GM18907 (cell line): ENCODE measurements around the gene ST8SIA5.

Experiments
- ATAC-seq: cut with Tn5 transposase; IDR thresholded peaks from one replicate; pipeline ENCODE4 v1.9.1; 2021; ENCODE audit warnings: mild to moderate bottlenecking, moderate library complexity; ENCODE audit not compliant: unreplicated experiment

ST8SIA5 gene

DNA sequence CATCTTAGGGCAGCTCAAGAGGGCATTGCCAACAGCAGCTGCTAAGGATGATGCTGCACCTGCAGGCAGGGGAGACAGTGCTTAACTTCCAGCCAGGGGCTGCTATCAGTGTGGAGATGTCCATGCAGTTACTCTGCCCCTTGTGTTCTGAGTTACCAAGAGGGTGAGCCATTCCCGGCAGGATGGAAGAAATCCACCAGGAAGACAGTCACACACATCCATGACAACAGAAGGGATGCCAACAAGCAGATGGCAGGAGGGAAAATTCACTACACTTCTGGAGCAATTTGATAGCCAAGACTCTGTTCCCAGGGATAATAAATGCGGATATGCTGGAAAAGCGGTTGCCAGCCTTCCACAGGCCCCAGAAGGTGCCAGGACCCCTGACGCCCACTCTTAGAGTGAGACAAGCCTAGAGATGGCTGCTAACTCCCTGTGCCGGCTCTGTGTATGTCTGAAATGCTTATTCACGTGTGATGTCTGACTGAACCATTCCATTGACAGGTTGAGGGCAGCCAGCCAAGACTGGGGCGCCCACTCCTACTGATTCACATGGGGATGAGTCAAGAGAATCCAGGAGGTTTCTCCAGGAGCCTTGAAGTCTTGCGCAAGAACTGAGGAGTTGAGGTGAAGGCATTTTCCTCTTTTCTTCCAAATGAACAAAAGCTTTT, 124.3 kb downstream of the ST8SIA5 start:
- no peak for ATAC-seq

DNA sequence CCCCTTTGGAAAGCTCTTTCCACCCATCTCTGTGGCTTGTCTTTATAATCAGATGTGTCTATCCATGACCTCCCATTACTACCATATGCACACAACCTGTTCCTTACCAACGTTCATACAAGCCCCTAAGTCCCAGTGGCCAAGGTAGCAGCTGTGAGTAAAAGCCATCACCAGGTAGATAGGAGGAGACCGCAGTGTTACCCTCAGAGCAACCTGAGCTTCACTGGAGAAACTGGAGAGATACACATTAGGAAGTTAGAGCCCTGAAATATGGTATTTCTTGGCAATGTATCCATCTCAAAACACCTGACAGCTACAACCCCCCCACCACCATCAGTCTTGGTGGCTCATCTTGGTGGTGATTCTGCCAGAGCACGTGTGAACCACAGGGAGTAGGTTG, 125.9 kb downstream of the ST8SIA5 start:
- ATAC-seq = no peak

DNA sequence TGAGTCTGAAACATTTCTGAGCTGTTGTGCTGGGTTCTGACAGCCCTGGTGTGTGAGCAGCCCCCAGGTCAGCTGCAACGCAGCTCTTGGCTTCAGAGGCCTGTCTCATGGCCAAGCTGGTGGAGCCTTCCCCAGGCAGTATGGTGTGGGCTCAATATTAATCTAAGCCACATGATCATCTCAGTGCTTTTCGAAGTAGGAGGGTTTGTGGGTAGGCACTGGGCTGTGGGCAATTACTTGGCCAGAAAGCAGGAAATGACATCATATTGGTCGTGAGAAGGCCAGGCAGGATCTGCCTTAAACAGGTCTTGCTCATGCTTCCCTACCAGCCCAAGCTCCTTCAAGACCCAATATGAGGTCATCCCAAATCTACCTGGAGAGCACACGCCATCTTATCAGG, 126.7 kb downstream of the ST8SIA5 start:
- ATAC-seq = peak; percentile 65

DNA sequence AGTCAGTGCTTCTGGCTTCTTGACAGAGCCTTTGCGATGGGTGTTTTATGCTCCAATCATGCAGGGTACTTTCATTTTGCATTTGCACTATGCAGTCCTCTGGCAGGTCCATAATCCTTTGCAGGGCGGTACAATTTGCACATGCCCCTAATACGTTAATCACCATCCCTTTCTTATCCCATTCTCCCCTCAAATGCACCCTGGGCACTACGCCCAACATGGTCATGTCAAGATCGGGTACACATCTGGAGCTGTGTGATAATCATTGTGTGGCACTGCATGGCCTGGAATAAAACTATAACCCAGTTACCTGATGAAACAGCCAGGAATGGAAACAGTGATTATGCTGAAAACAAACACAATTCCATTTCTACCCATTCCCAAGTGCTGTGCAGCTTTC, 127.5 kb downstream of the ST8SIA5 start:
- no peak for ATAC-seq

DNA sequence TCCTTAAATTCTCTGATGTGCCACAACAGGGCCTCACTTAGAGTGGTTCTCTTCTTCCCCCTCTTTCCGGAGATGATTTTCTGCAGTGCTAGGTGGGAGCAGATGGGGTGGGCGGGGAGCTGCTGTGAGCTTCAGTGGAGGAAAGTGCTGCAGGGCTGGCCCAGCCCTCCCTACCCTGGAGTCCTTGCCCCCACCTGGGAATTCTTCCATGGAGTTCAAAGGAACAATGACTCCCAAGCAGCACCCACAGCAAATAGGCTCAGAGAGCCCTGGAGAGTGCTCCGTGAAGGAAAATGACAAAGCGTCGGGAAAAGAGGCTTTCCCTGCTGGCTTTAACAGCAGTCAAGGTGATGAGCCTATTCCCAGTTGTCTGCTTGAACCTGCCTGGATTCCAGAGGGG, 128.6 kb downstream of the ST8SIA5 start:
- ATAC-seq = no peak

DNA sequence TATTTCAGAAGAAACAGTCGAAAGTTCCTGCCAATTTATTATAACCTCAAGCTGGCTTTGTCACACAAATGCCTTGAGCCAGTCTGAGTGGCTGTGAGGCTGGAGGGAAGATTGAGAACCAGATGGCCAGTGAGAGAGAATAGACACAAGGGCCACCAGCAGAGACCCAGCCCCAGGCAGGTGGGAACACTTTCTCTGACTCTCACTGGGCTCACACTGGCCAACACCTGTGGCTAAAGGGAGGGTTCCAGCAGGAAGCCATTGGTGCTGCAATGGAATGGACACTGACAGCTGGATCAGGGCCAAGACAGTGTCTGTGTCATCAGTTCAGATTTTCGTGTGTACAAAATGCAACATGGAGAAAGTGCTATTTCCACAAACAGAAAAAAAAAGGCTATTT, 129.7 kb downstream of the ST8SIA5 start:
- no peak for ATAC-seq

DNA sequence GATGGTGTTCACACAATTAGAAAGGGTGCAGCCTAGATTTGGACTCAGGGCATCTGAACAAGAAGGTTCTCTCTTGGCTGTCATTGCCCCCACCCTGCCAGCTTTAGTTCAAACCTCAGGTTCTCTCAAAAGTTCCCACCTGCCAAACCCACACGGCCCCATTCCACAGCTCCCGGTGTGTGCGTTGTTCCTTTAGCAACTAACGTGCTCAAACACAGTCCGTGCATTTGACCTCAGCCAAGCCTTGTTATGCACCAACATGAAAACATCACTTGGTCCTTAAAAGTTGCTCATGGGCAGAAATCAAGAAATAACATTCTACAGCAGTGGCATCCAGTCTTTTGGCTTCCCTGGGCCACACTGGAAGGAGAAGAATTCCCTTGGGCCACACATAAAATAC, 131.8 kb downstream of the ST8SIA5 start:
- no peak for ATAC-seq

DNA sequence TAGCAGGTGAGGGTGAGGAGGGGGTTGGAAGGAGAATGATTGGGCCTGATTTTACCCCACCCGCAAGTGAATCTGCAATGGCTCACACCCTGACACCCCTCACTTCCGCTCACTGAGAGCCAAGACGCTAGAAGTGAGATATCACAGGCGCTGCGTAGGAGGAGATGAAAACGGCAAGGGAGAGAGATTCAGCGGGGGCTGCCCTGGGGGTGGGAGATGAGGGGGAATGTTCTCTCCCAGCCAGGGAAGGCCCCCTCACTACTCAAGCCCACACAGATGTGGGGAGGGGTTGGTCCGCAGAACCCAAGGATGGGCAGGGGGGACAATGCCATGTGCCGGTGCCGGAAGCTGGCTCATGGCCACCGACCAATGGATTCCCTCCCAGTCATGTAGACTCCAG, 132.7 kb downstream of the ST8SIA5 start:
- ATAC-seq = no peak

DNA sequence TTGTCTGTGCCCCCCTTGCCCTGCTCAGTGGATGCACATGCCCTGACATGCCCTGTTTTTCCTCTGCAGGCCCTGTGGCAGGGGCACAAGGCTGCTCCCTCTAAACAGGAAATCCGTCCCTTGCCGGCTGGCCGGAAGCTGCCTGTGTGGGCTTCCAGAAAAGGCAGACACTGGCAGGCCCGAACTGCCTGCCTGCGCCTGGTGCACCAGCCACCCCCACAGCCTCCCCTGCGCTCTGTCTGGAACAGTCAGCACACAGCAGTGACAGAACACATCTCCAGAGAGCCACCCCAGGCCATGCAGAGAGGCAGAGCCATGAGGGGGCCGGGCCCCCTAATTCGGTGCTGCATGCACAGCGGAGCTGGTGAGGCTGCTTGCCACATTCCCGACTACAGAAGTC, 133.3 kb downstream of the ST8SIA5 start:
- no peak for ATAC-seq

DNA sequence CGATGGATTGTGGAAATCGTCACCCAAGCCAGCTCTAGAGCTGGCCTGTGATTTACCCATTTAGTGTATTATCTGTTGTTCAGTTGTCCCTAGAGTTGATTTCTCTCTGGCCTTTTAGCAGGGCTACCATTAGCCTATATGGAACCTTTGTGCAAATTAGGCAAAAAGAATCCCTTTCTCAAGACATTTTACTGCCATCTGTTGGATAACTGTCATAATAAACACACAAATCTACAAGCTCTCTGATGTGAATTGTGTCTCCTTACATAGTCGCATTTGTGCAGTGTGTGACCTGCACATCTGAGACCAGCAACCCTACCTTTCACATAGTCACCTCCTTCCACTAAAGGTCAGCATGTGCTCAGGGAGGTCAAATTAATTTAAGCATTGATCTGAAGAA, 133.9 kb downstream of the ST8SIA5 start:
- ATAC-seq = no peak

DNA sequence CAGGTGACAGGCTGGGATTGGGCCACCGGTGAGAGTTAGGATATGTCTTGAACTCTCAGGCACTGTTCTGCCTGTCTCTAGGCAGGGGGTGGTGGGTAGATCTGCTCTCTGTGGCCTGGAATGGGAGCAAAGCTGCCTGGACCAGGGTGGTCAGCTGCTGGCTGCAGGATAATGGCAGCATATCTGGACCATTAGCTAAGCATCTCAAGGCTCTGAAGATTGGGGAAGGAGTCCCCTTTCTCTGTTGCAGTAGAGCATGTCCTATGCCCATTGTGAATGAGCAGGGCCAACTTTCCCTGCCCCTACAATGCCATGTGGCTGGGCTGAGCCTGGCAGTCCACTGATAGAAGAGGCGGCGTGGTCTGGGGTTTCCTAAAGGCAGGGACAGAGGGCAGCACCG, 134.4 kb downstream of the ST8SIA5 start:
- no peak for ATAC-seq

DNA sequence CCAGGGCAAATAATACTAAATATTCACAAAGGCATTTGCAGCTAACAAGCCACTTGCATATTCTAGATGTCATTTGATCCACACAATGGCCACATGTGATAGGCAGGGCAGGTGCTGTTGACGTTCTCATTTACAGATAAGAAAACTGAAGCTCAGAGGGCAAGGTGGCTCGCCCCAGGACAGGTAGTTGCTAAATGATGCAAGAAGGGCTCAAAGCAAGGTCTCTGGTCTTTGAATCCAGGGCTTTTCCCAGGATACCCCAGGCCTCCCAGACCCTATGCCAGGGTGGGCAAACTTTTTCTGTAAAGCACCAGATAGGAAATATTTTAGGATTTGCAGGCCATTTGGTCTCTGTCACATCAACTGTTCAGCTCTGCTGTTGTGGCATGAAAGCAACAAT, 135.0 kb downstream of the ST8SIA5 start:
- ATAC-seq = no peak

DNA sequence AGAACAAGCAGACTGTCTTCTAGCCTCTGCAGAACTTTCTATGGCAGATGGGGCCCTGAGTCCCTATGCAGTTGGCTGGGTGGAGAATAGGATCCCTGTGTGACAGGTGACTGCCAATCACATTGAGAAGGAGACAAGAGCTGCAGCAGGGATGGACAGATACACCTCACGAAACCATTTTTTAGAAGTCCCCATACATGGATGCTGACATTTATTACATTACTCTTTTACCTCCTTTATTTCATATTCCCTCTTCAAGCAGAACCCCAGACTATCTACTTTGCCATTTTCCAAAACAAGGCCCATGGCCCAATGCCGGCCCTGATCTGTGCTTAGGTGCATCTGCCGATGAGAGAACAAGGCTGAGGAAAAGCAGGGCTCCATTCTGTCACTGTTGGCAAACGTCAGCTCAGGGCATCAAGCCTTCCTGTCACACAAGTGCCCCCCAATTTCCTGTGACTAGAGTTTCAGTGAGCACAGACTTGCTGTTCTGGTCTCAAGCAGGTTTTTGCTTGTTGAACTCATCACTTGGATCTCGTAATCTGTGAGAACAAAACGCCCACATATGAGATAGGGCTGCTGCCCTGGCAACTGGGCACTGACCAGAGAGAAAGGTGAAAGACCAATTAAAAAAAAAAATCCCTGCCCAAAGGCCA, 135.6 kb downstream of the ST8SIA5 start:
- no peak for ATAC-seq

DNA sequence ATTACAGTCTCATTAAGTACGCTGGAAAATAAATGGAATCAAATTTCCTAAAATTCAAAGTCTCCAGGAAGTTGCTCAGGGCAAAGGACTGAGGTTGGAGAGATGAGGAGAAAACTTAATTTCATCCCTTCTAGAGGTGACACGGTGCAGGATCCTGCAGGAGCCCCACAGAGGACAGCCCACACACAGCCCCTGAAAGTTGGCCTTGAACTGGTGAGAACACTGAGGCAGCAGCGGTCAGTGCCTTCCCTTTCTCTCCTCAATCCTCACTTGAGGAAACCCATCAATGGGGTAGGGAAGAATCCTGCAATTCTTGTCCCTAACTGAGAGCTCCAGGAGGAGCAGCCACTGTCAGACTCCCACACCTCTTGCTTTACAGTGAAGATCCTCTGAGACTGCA, 137.3 kb downstream of the ST8SIA5 start:
- no peak for ATAC-seq
